Parathyroid adenoma (tissue), 2 donors: ENCODE data around the gene AGR3.
A peak's percentile ranks its signal among the peaks of the same experiment; 100 is the strongest.

Experiments used
- H2AFZ ChIP-seq: fragments of 300-600 bp; sonication (generic); one replicate; pipeline ENCODE4 v1.7.0; 2017; ENCODE audit warnings: antibody characterized with exemption, mild to moderate bottlenecking
- H3K27ac ChIP-seq: fragments of 300-600 bp; sonication (generic); one replicate; pipeline ENCODE4 v1.7.0; 2017
- H3K27me3 ChIP-seq: fragments of 300-600 bp; sonication (generic); one replicate; pipeline ENCODE4 v1.7.0; 2017; ENCODE audit warnings: low read length; ENCODE audit not compliant: control insufficient read depth, insufficient read depth
- H3K36me3 ChIP-seq: fragments of 300-600 bp; sonication (generic); one replicate; pipeline ENCODE4 v1.7.0; 2017; ENCODE audit warnings: low read length; ENCODE audit not compliant: control insufficient read depth, insufficient read depth
- H3K4me1 ChIP-seq: fragments of 300-600 bp; sonication (generic); one replicate; pipeline ENCODE4 v1.7.0; 2017; ENCODE audit warnings: control low read depth
- H3K4me2 ChIP-seq: fragments of 300-600 bp; sonication (generic); one replicate; pipeline ENCODE4 v1.7.0; 2017; ENCODE audit warnings: low read length
- H3K4me3 ChIP-seq: fragments of 300-600 bp; sonication (generic); one replicate; pipeline ENCODE4 v1.7.0; 2017; ENCODE audit warnings: low read depth, low read length
- H3K79me2 ChIP-seq: fragments of 300-600 bp; sonication (generic); one replicate; pipeline ENCODE4 v1.7.0; 2017; ENCODE audit warnings: control low read depth
- H3K9ac ChIP-seq: fragments of 300-600 bp; sonication (generic); one replicate; pipeline ENCODE4 v1.7.0; 2017; ENCODE audit warnings: mild to moderate bottlenecking
- H3K9me3 ChIP-seq: fragments of 300-600 bp; sonication (generic); one replicate; pipeline ENCODE4 v1.7.0; 2017; ENCODE audit warnings: low read length; ENCODE audit not compliant: control insufficient read depth
- CTCF ChIP-seq: fragments of 300-600 bp; sonication (generic); IDR thresholded peaks from one replicate; pipeline ENCODE4 v1.7.0; 2017; ENCODE audit warnings: antibody characterized with exemption, mild to moderate bottlenecking
- donor health status: primary hyperparathyroidism.

Gene AGR3

DNA sequence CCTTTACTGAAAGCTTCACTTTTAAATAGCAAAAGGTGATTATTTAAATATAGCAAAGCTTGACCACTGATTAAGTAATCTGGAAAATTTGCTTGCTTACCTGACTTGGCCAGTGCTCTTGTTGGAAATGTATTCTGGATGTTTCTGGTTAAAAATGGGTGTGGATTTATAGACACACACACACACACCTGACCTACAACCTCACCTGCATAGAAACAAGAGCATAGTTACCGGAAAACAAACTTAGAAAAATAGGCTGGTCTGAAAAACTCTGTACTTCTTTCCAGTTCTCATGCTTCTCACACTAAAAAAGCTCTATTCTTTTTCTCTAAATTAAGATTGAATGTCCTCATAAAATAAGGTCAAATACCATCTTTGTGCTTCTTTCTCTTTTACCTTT is at the start of gene AGR3:
AGR3 (minus strand) TSS at position 140 of the 400 bp plus-strand sequence. CDS start 3,365 bp downstream, outside the sequence.
- Histone ChIP-seq H2AFZ (no peak within 1 kb of the TSS), H3K4me3 (no peak within 1 kb of the TSS), H3K9me3 (no peaks in the 10 kb centered on the region), H3K9ac (no peak within 1 kb of the TSS), H3K36me3 (no peaks in the 10 kb centered on the region), H3K4me2 (no peak within 1 kb of the TSS), H3K27ac (no peak within 1 kb of the TSS), H3K79me2 (no peaks in the 10 kb centered on the region), H3K4me1 (no peaks in the 10 kb centered on the region), H3K27me3 (no peaks in the 10 kb centered on the region)
- TF ChIP-seq CTCF = no peak

GRCh38 chr7:16930946-16931345 is 49.2 kb upstream of the AGR3 start:
- Histone ChIP-seq H2AFZ (no peak overlapping the region), H3K4me3 (no peak overlapping the region), H3K36me3 (no peaks in the 10 kb centered on the region), H3K27me3 (no peaks in the 10 kb centered on the region), H3K79me2 (no peaks in the 10 kb centered on the region), H3K4me1 (no peaks in the 10 kb centered on the region), H3K9me3 (no peaks in the 10 kb centered on the region), H3K4me2 (no peak overlapping the region), H3K9ac (no peak overlapping the region), H3K27ac (no peak overlapping the region)
- TF ChIP-seq CTCF = no peak

- Histone ChIP-seq H2AFZ (no peak overlapping the region), H3K36me3 (no peaks in the 10 kb centered on the region), H3K4me3 (no peak overlapping the region), H3K27ac (no peak overlapping the region), H3K4me2 (no peak overlapping the region), H3K4me1 (no peaks in the 10 kb centered on the region), H3K9ac (no peak overlapping the region), H3K9me3 (no peaks in the 10 kb centered on the region), H3K79me2 (no peaks in the 10 kb centered on the region), H3K27me3 (no peaks in the 10 kb centered on the region)
- TF ChIP-seq CTCF = no peak
Measured at GRCh38 chr7:16929146-16929762, 47.5 kb upstream of the AGR3 start.

DNA sequence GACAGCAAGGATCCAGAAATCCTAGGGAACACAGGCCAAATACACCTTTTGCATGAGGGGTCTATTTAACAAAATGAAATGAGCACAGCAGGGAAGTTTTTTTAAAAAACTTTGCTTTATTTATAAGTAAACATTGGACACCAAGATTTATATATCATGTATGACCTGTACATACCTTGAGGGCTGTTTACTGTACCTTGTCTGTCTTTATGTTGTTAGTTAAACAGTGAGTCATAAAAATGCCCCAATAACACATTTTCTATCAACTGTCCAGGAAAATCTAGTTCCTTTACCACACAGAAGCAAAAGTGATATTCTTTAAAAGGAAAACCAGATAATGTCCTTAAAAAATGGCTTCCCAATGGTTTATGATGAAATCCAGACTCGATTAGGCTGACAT is 45.1 kb upstream of the AGR3 start:
- Histone ChIP-seq H3K9ac (no peak overlapping the region), H2AFZ (no peak overlapping the region), H3K27ac (no peak overlapping the region), H3K4me2 (no peak overlapping the region), H3K79me2 (no peaks in the 10 kb centered on the region), H3K4me1 (no peaks in the 10 kb centered on the region), H3K9me3 (no peaks in the 10 kb centered on the region), H3K27me3 (no peaks in the 10 kb centered on the region), H3K4me3 (no peak overlapping the region), H3K36me3 (no peaks in the 10 kb centered on the region)
- no peak for TF ChIP-seq CTCF

DNA sequence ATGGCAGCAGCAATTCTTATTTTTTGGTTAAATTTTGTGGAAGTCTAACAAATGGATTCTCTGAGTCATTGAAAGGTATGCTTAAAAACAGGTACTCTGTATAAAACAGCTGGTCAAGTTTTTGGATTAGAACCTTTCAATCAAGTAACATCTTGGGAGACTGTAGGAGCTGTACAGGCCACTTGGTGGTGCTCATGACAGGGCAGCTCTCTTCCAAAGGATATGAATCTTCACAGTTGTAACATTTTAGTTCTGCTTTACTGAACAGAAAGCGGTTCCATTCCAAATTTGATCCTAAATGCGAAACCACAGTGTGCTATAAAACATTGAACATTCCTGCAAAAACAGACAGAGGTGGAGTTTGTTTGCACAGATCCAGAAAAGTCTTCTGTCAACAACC is 44.5 kb upstream of the AGR3 start:
- no peak overlapping the region for H2AFZ ChIP-seq
- H3K4me3 ChIP-seq = no peak overlapping the region

More for the DNA sequence above, 44.5 kb upstream of the AGR3 start:
- no peaks in the 10 kb centered on the region for H3K4me1 ChIP-seq
- no peaks in the 10 kb centered on the region for H3K79me2 ChIP-seq
- no peaks in the 10 kb centered on the region for H3K36me3 ChIP-seq
- peak; percentile 16 for TF ChIP-seq CTCF
- no peak overlapping the region for H3K27ac ChIP-seq
- H3K27me3 ChIP-seq = no peaks in the 10 kb centered on the region
- H3K9ac ChIP-seq = no peak overlapping the region
- peak overlapping the region; percentile 22 for H3K4me2 ChIP-seq
- no peaks in the 10 kb centered on the region for H3K9me3 ChIP-seq
